Lung (tissue), 12 donors: ENCODE measurements around the gene KRTAP3-1. TPM values are rescaled to one million over a fixed set of nuclear protein-coding genes. Genes with fewer than 3 reads are reported as not detected.

Experiments
- ATAC-seq: fragments of 200-7000 bp; cut with Tn5 transposase; one replicate; pipeline ENCODE4 v1.9.1; 2020; ENCODE audit warnings: moderate number of reproducible peaks; ENCODE audit not compliant: insufficient read depth, low FRiP score
- DNase-seq, 3 donors: peaks; one replicate each; pipeline ENCODE4 v3.0.0-alpha.2; 2013 to 2017
- H3K27ac ChIP-seq, 2 donors: one replicate each; pipeline ENCODE4 v1.5.1; 2013; ENCODE audit warnings: mild to moderate bottlenecking in 2 of 2, moderate library complexity in 2 of 2, control low read depth in 1 of 2, inconsistent platforms in 1 of 2, low read depth in 1 of 2, low read length in 1 of 2
- H3K27me3 ChIP-seq, 3 donors: one replicate each; pipeline ENCODE4 v1.5.1; 2013; ENCODE audit warnings: low read length in 2 of 3; ENCODE audit not compliant: control insufficient read depth in 3 of 3, insufficient read depth in 3 of 3
- H3K36me3 ChIP-seq, 4 donors: one replicate each; pipeline ENCODE4 v1.5.1; 2013; ENCODE audit warnings: low read length in 4 of 4, mild to moderate bottlenecking in 1 of 4, moderate library complexity in 1 of 4; ENCODE audit not compliant: control insufficient read depth in 4 of 4, insufficient read depth in 4 of 4
- H3K4me1 ChIP-seq, 5 donors: one replicate each; pipeline ENCODE4 v1.5.1; 2013; ENCODE audit warnings: low read length in 5 of 5, mild to moderate bottlenecking in 2 of 5, moderate library complexity in 1 of 5; ENCODE audit not compliant: control insufficient read depth in 5 of 5, insufficient read depth in 5 of 5
- H3K4me3 ChIP-seq: one replicate; pipeline ENCODE4 v1.5.1; 2013; ENCODE audit warnings: mild to moderate bottlenecking, control low read depth, moderate library complexity
- H3K9ac ChIP-seq, 2 donors: one replicate each; pipeline ENCODE4 v1.5.1; 2013; ENCODE audit warnings: low read length in 2 of 2, control low read depth in 1 of 2; ENCODE audit not compliant: insufficient read depth in 1 of 2
- H3K9me3 ChIP-seq, 4 donors: one replicate each; pipeline ENCODE4 v1.5.1; 2013; ENCODE audit warnings: low read length in 3 of 4, mild to moderate bottlenecking in 1 of 4, moderate library complexity in 1 of 4; ENCODE audit not compliant: control insufficient read depth in 4 of 4, insufficient read depth in 3 of 4
- CTCF ChIP-seq: IDR thresholded peaks from 2 replicates; pipeline ENCODE4 v1.5.1; 2012; ENCODE audit warnings: mild to moderate bottlenecking; ENCODE audit errors: control extremely low read depth, extremely low read depth
- WGBS, 2 donors: extraction: QIAGEN DNeasy Blood & Tissue Kit; methylation state at CpG; one replicate each; pipeline ENCODE4 v1.1.7; 2013; 5-methylcytosine and 5-hydroxymethylcytosine counted together
- polyA plus RNA-seq, 2 donors: library from polyadenylated mRNA; stranded (reverse); fragments of 200-250 nt; gene quantifications; one replicate each; pipeline ENCODE4 v1.2.1, GENCODE V29; 2013
- total RNA-seq, 2 donors: library from RNA; depleted of rRNA in 1 of 2; stranded (reverse); fragments of >200 nt in 1 of 2; gene quantifications; one replicate each; pipeline ENCODE4 v1.2.1, GENCODE V29; 2014 to 2021
- donor health status: control.
- donor health status: control.
- donor health status: Bipolar disorder and iron deficiency.
- donor health status: healthy.
- donor health status: DM: yes; HTN: yes; CAD: no.

KRTAP3-1 gene
- total and polyA plus RNA-seq, 4 donors = not detected

DNA sequence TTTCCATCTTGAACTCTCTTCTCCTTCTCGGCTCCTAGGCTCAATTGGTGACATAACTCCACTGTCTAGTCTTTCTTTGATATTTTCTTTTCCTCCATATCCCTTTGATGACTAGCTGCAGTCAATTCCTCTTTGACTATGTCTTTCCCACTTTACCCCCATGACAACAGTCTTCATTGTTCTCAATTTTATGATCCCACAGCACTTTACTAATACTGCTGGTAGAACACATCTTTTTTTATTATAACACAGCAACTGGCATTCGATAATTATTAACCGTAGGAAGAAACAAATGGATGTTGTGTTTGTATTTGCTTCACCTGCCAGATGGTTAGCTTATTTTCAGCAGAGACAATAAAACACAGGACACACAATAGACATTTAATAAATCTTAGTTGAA is 16.3 kb downstream of the KRTAP3-1 start:
- Histone ChIP-seq H3K9ac (no peak overlapping the region), H3K27ac (no peak overlapping the region), H3K27me3 (peaks cover 0 to 2% (median 0%) of the 10 kb centered on the region in 3 donors), H3K36me3 (no peaks in the 10 kb centered on the region), H3K4me3 (no peak overlapping the region), H3K9me3 (peaks cover 0 to 4% (median 0%) of the 10 kb centered on the region in 4 donors), H3K4me1 (no peaks in the 10 kb centered on the region)
- ATAC-seq (no peak), DNase-seq (no peak)
- 90 to 96% methylated on average over 3 of the region's 3 CpGs for WGBS, 2 donors
- TF ChIP-seq CTCF = no peak

DNA sequence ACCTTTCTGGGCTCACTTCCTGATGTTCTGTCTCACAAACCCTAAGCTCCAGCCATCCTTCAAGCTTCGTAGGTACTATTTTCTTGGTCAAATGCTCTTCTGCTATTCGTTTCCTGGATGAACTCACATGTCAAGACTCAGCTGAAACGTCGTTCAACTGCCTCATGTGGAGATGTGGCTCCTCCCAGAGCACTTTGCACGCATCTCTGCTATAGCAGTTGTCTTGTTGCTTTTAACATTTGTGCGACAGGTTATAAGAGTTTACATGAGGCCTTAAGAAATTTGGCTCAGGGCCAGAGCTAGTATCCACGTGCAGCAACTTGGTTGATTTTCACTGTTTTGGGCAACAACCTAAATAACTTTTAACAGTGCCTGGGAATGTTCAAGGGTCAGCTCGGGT is 22.0 kb downstream of the KRTAP3-1 start:
- H3K27ac ChIP-seq = no peak overlapping the region
- DNase-seq (no peak), ATAC-seq (no peak)
- H3K4me3 ChIP-seq = no peak overlapping the region
- H3K9ac ChIP-seq = no peak overlapping the region
- 56 to 72% methylated on average over 8 of the region's 8 CpGs for WGBS, 2 donors
- H3K4me1 ChIP-seq = no peaks in the 10 kb centered on the region
- peaks cover 0 to 2% (median 0%) of the 10 kb centered on the region in 3 donors for H3K27me3 ChIP-seq
- no peak for TF ChIP-seq CTCF
- no peaks in the 10 kb centered on the region for H3K36me3 ChIP-seq
- H3K9me3 ChIP-seq = peaks cover 0 to 4% (median 0%) of the 10 kb centered on the region in 4 donors

- 54 to 64% methylated on average over 3 of the region's 3 CpGs for WGBS, 2 donors
Observed at GRCh38 chr17:40984226-40984625, 24.7 kb downstream of the KRTAP3-1 start, which contains the start of gene KRT40. Gene KRT40 (minus strand): TSS chr17:40984326. CDS start chr17:40984273, 53 bp downstream.

More at GRCh38 chr17:40984226-40984625, 24.7 kb downstream of the KRTAP3-1 start, which contains the start of gene KRT40:
- Histone ChIP-seq H3K9me3 (no peaks in the 10 kb centered on the region), H3K36me3 (no peaks in the 10 kb centered on the region), H3K9ac (no peak within 1 kb of the TSS), H3K4me1 (peaks cover 0 to 10% (median 8%) of the 10 kb centered on the region in 5 donors), H3K4me3 (no peak within 1 kb of the TSS), H3K27ac (no peak within 1 kb of the TSS), H3K27me3 (peaks cover 0 to 2% (median 0%) of the 10 kb centered on the region in 3 donors)
- DNase-seq = no peak
- no peak for TF ChIP-seq CTCF
- no peak for ATAC-seq
